Neural cell (in vitro differentiated cells): ENCODE measurements around the gene TRIO. TPM values are rescaled to one million over a fixed set of nuclear protein-coding genes. Genes with fewer than 3 reads are reported as not detected.

ENCODE experiments used
- H2AFZ ChIP-seq: fragments of 200-600, 300-800 bp; sonication (generic), shearing (Covaris generic); 2 replicates; pipeline ENCODE4 v1.6.0; 2014; ENCODE audit warnings: low read depth, mild to moderate bottlenecking, antibody characterized with exemption, low read length, moderate library complexity
- H3F3A ChIP-seq: fragments of 200-600 bp; shearing (Covaris generic); 2 replicates; pipeline ENCODE4 v1.6.1; 2016; ENCODE audit warnings: mild to moderate bottlenecking, moderate library complexity, mixed read lengths, antibody characterized with exemption, low read length; ENCODE audit not compliant: insufficient read depth, poor library complexity, severe bottlenecking
- H3K27ac ChIP-seq: fragments of 200-600, 300-800 bp; sonication (generic), shearing (Covaris generic); 2 replicates; pipeline ENCODE4 v1.5.1; 2014; ENCODE audit warnings: mild to moderate bottlenecking, low read length, moderate library complexity
- H3K27me3 ChIP-seq: fragments of 300-800, 200-600 bp; sonication (generic), shearing (Covaris generic); 2 replicates; pipeline ENCODE4 v1.6.0; 2014; ENCODE audit warnings: mild to moderate bottlenecking, low read depth, low read length, moderate library complexity; ENCODE audit not compliant: insufficient read depth
- H3K36me3 ChIP-seq: fragments of 300-800, 200-600 bp; sonication (generic), shearing (Covaris generic); 2 replicates; pipeline ENCODE4 v1.5.1; 2014; ENCODE audit warnings: mild to moderate bottlenecking, antibody characterized with exemption, low read length, moderate library complexity; ENCODE audit not compliant: insufficient read depth
- H3K4me2 ChIP-seq: fragments of 300-800, 200-600 bp; sonication (generic), shearing (Covaris generic); 2 replicates; pipeline ENCODE4 v1.6.0; 2014; ENCODE audit warnings: mild to moderate bottlenecking, low read length
- H3K4me3 ChIP-seq: fragments of 300-800, 200-600 bp; sonication (generic), shearing (Covaris generic); 2 replicates; pipeline ENCODE4 v1.5.1; 2014; ENCODE audit warnings: mild to moderate bottlenecking, low read length, moderate library complexity
- H3K79me2 ChIP-seq: fragments of 200-600 bp; shearing (Covaris generic); replicated peaks from 2 replicates; pipeline ENCODE4 v1.6.0; 2014; ENCODE audit warnings: mild to moderate bottlenecking, low read length, moderate library complexity; ENCODE audit not compliant: insufficient read depth
- H3K9ac ChIP-seq: fragments of 300-800, 200-600 bp; sonication (generic), shearing (Covaris generic); 2 replicates; pipeline ENCODE4 v1.6.1; 2016; ENCODE audit warnings: mild to moderate bottlenecking, low read length, mixed read lengths
- H3K9me2 ChIP-seq: fragments of 200-600 bp; shearing (Covaris generic); 2 replicates; pipeline ENCODE4 v1.6.1; 2016; ENCODE audit warnings: mild to moderate bottlenecking, low read length, mixed read lengths; ENCODE audit not compliant: insufficient read depth
- H3K9me3 ChIP-seq: fragments of 200-600, 300-800 bp; sonication (generic), shearing (Covaris generic); 2 replicates; pipeline ENCODE4 v1.6.1; 2016; ENCODE audit warnings: mild to moderate bottlenecking, mixed run types, low read length, moderate library complexity, mixed read lengths
- H4K20me1 ChIP-seq: fragments of 200-600 bp; shearing (Covaris generic); 2 replicates; pipeline ENCODE4 v1.6.1; 2016; ENCODE audit warnings: mild to moderate bottlenecking, mixed run types; ENCODE audit not compliant: insufficient read depth
- EP300 ChIP-seq: fragments of 450-650 bp; conservative IDR thresholded peaks from 2 replicates; pipeline ENCODE4 v1.6.1; 2014; ENCODE audit warnings: antibody characterized with exemption, mild to moderate bottlenecking, moderate library complexity; ENCODE audit not compliant: poor library complexity, severe bottlenecking
- EZH2 ChIP-seq: fragments of 200-600, 300-800 bp; shearing (Covaris generic), sonication (generic); IDR thresholded peaks from 2 replicates; pipeline ENCODE4 v1.6.1; 2014; ENCODE audit warnings: antibody characterized with exemption, low read length, borderline replicate concordance, mild to moderate bottlenecking; ENCODE audit not compliant: insufficient read depth, poor library complexity, severe bottlenecking
- MXI1 ChIP-seq: fragments of 450-650 bp; conservative IDR thresholded peaks from 2 replicates; pipeline ENCODE4 v1.6.1; 2014; ENCODE audit warnings: antibody characterized with exemption, mild to moderate bottlenecking; ENCODE audit not compliant: poor library complexity, severe bottlenecking
- POLR2AphosphoS5 ChIP-seq: IDR thresholded peaks from 2 replicates; pipeline ENCODE4 v1.6.1; 2012
- RAD21 ChIP-seq: fragments of 450-650 bp; conservative IDR thresholded peaks from 2 replicates; pipeline ENCODE4 v1.6.1; 2014; ENCODE audit warnings: antibody characterized with exemption, mild to moderate bottlenecking, moderate library complexity
- SMC3 ChIP-seq: fragments of 450-650 bp; conservative IDR thresholded peaks from 2 replicates; pipeline ENCODE4 v1.6.1; 2014; ENCODE audit warnings: antibody characterized with exemption, mild to moderate bottlenecking, moderate library complexity; ENCODE audit not compliant: poor library complexity
- TAF1 ChIP-seq: IDR thresholded peaks from 2 replicates; pipeline ENCODE4 v1.6.1; 2012; ENCODE audit warnings: low read depth
- polyA plus RNA-seq: library from polyadenylated mRNA; depleted of rRNA; stranded (reverse); fragments of >200 nt; gene quantifications from 2 replicates; pipeline ENCODE4 v1.2.3, GENCODE V29; 2014
- TF ChIP-seq, protein P1 (sequence below): fragments of 450-650 bp; IDR thresholded peaks from 2 replicates; pipeline ENCODE4 v1.5.1; 2014; ENCODE audit warnings: antibody characterized with exemption, mild to moderate bottlenecking, moderate library complexity; ENCODE audit not compliant: poor library complexity, severe bottlenecking
- TF ChIP-seq, protein P2 (sequence below): IDR thresholded peaks from 2 replicates; pipeline ENCODE4 v1.6.1; 2012; ENCODE audit warnings: borderline replicate concordance

TRIO gene
- polyA plus RNA-seq, 1 donor from 2014 or later, result 168 TPM

DNA sequence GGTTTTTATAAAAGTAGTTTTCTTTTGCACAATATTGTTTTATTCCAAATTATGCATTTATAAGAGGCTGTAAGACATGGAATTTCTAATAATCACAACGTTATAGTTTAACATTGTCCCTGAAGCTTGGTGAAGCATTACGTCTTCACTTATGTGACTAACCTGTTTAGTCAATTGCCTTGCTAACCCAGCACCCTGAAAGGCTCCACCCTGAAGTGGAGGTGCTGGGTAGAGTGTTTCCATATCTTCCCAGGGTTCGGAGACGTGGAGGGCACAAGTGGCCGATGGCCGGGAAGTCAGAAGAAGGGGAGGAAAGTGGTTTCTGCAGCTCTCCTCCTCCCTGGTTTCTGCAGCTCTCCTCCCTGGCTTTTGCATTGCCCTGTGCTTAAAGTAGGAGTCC, 83.4 kb downstream of the TRIO start:
- Histone ChIP-seq H3K4me2 (no peak overlapping the region), H3K27ac (no peak overlapping the region), H3K9me3 (no peaks in the 10 kb centered on the region), H3K36me3 (no peaks in the 10 kb centered on the region), H3K9me2 (no peaks in the 10 kb centered on the region), H3K27me3 (no peaks in the 10 kb centered on the region), H3F3A (no peaks in the 10 kb centered on the region), H2AFZ (no peak overlapping the region), H3K4me3 (no peak overlapping the region), H3K9ac (no peak overlapping the region), H3K79me2 (peaks cover 75% of the 10 kb centered on the region), H4K20me1 (peaks cover 15% of the 10 kb centered on the region)
- no peak for TF ChIP-seq MXI1
- no peak for TF ChIP-seq SMC3
- TF ChIP-seq RAD21, result no peak
- TF ChIP-seq EZH2, result no peak
- TF ChIP-seq EP300, result no peak
- TF ChIP-seq TAF1, result no peak
- TF ChIP-seq, protein P1, sequence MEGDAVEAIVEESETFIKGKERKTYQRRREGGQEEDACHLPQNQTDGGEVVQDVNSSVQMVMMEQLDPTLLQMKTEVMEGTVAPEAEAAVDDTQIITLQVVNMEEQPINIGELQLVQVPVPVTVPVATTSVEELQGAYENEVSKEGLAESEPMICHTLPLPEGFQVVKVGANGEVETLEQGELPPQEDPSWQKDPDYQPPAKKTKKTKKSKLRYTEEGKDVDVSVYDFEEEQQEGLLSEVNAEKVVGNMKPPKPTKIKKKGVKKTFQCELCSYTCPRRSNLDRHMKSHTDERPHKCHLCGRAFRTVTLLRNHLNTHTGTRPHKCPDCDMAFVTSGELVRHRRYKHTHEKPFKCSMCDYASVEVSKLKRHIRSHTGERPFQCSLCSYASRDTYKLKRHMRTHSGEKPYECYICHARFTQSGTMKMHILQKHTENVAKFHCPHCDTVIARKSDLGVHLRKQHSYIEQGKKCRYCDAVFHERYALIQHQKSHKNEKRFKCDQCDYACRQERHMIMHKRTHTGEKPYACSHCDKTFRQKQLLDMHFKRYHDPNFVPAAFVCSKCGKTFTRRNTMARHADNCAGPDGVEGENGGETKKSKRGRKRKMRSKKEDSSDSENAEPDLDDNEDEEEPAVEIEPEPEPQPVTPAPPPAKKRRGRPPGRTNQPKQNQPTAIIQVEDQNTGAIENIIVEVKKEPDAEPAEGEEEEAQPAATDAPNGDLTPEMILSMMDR, result no peak
- no peak for TF ChIP-seq POLR2AphosphoS5
- TF ChIP-seq, protein P2, sequence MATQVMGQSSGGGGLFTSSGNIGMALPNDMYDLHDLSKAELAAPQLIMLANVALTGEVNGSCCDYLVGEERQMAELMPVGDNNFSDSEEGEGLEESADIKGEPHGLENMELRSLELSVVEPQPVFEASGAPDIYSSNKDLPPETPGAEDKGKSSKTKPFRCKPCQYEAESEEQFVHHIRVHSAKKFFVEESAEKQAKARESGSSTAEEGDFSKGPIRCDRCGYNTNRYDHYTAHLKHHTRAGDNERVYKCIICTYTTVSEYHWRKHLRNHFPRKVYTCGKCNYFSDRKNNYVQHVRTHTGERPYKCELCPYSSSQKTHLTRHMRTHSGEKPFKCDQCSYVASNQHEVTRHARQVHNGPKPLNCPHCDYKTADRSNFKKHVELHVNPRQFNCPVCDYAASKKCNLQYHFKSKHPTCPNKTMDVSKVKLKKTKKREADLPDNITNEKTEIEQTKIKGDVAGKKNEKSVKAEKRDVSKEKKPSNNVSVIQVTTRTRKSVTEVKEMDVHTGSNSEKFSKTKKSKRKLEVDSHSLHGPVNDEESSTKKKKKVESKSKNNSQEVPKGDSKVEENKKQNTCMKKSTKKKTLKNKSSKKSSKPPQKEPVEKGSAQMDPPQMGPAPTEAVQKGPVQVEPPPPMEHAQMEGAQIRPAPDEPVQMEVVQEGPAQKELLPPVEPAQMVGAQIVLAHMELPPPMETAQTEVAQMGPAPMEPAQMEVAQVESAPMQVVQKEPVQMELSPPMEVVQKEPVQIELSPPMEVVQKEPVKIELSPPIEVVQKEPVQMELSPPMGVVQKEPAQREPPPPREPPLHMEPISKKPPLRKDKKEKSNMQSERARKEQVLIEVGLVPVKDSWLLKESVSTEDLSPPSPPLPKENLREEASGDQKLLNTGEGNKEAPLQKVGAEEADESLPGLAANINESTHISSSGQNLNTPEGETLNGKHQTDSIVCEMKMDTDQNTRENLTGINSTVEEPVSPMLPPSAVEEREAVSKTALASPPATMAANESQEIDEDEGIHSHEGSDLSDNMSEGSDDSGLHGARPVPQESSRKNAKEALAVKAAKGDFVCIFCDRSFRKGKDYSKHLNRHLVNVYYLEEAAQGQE, result no peak

DNA sequence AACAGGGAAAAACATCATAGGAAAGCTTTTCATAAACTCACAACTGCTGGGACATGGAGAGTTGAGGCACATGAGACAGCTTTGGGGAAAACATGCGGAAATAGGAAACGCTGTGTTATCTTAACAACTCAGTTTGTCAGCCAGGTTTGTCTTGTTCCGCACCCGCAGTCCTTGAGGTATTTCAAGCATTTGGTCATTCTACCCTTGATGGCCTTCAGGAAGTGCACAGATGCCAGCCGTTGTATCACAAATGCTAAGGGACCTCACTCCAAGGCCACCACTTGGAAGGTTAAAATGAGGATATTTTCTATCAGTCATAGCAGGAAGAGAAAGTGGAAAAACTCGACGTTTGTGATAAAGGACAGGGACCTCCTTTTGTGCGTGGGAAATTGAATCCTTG, 83.8 kb downstream of the TRIO start:
- H3K4me2 ChIP-seq, result no peak overlapping the region
- H2AFZ ChIP-seq, result no peak overlapping the region
- H3F3A ChIP-seq, result no peaks in the 10 kb centered on the region
- no peaks in the 10 kb centered on the region for H3K9me3 ChIP-seq
- no peak overlapping the region for H3K27ac ChIP-seq
- H3K27me3 ChIP-seq, result no peaks in the 10 kb centered on the region
- no peak for TF ChIP-seq MXI1
- TF ChIP-seq, protein P1, result no peak
- no peak for TF ChIP-seq EP300
- TF ChIP-seq RAD21, result no peak
- no peak for TF ChIP-seq POLR2AphosphoS5
- no peak for TF ChIP-seq TAF1
- H3K36me3 ChIP-seq, result no peaks in the 10 kb centered on the region
- no peaks in the 10 kb centered on the region for H3K9me2 ChIP-seq
- no peak overlapping the region for H3K4me3 ChIP-seq
- peaks cover 15% of the 10 kb centered on the region for H4K20me1 ChIP-seq
- peaks cover 79% of the 10 kb centered on the region for H3K79me2 ChIP-seq
- no peak overlapping the region for H3K9ac ChIP-seq
